Right lobe of liver (tissue), 6 donors: ENCODE data around the gene WDR49. TPM values are rescaled to one million over a fixed set of nuclear protein-coding genes. Genes with fewer than 3 reads are reported as not detected.

Source experiments
- ATAC-seq, 4 donors: fragments of 200-7000 bp; cut with Tn5 transposase; one replicate each; pipeline ENCODE4 v1.9.1; 2020; ENCODE audit warnings: mild to moderate bottlenecking in 4 of 4, moderate library complexity in 4 of 4
- DNase-seq, 3 donors: peaks; one replicate each; pipeline ENCODE4 v3.0.0-alpha.2; 2020
- H3K27ac ChIP-seq, 3 donors: fragments of 200-600 bp; one replicate each; pipeline ENCODE4 v1.8.0; 2022
- H3K27me3 ChIP-seq, 2 donors: fragments of 200-600 bp; one replicate each; pipeline ENCODE4 v1.8.0; 2022
- H3K36me3 ChIP-seq, 4 donors: fragments of 200-600 bp; sonication (generic) in 1 of 4; one replicate each; pipeline versions ENCODE4 v1.5.1 to v1.8.0; 2017 to 2022; ENCODE audit warnings: control low read depth in 1 of 4
- H3K4me1 ChIP-seq, 4 donors: fragments of 200-600 bp; sonication (generic) in 1 of 4; one replicate each; pipeline versions ENCODE4 v1.5.1 to v1.8.0; 2017 to 2022; ENCODE audit warnings: control low read depth in 1 of 4
- H3K4me3 ChIP-seq, 3 donors: fragments of 200-600 bp; one replicate each; pipeline ENCODE4 v1.8.0; 2022
- H3K9me3 ChIP-seq, 4 donors: fragments of 200-600 bp; sonication (generic) in 1 of 4; one replicate each; pipeline versions ENCODE4 v1.5.1 to v1.8.0; 2017 to 2022; ENCODE audit warnings: control low read depth in 1 of 4
- POLR2A ChIP-seq: fragments of 450-650 bp; IDR thresholded peaks from one replicate; pipeline ENCODE4 v1.6.1; 2017; ENCODE audit warnings: antibody characterized with exemption, mild to moderate bottlenecking
- WGBS: methylation state at CpG from one replicate; pipeline ENCODE4 v1.1.6; 2018; ENCODE audit warnings: low coverage, low lambda C conversion rate; ENCODE audit not compliant: insufficient coverage; ENCODE audit errors: missing lambda C conversion rate; 5-methylcytosine and 5-hydroxymethylcytosine counted together
- intact Hi-C, 2 donors: fragments of 100-400 bp; cut with DNase I; formaldehyde crosslinking; loops; one replicate each; pipeline versions ENCODE4 v1.11.2 to v1.14.1; 2022
- total RNA-seq, 6 experiments: library from RNA; depleted of rRNA in 2 of 6; stranded (reverse); fragments of >200 nt in 2 of 6; fragmentation: NEBNext Ultra II Directional in 3 of 6; extraction: Animal tissue kit (Norgen Biotek cat#: 25700) in 3 of 6; gene quantifications; one replicate each; pipeline versions ENCODE4 v1.1.0 to v1.2.4, GENCODE V29; 2016 to 2023
- TF ChIP-seq, protein P1 (sequence below), 4 donors: fragments of 200-600 bp in 3 of 4; fragments of 450-650 bp in 1 of 4; IDR thresholded peaks; one replicate each; pipeline versions ENCODE4 v1.5.1 to v1.8.0; 2016 to 2022; ENCODE audit warnings: antibody characterized with exemption in 4 of 4, mild to moderate bottlenecking in 2 of 4
- donor health status: DM: no; HTN: yes; CAD: no.
- donor health status: DM: no; HTN: no; CAD: no.
- donor health status: DM: no; HTN: no; CAD: no.
- donor health status: DM: no; HTN: yes; CAD: no.
- donor health status: DM: no; HTN: yes; CAD: no.

Gene WDR49
- total RNA-seq, 6 experiments from 2014 or later = 0.16 TPM; not detected in 5

GRCh38 chr3:167451282-167451681 is 202.5 kb downstream of the WDR49 start:
- ATAC-seq (no peak), DNase-seq (no peak)
- intact Hi-C loops = no loop called here
- Histone ChIP-seq H3K9me3 (no peaks in the 10 kb centered on the region), H3K36me3 (no peaks in the 10 kb centered on the region), H3K27ac (no peak overlapping the region), H3K4me1 (no peaks in the 10 kb centered on the region), H3K4me3 (no peak overlapping the region), H3K27me3 (no peaks in the 10 kb centered on the region)
- 40% methylated on average over 1 of the region's 1 CpG for WGBS
- TF ChIP-seq POLR2A = no peak
- TF ChIP-seq, protein P1, sequence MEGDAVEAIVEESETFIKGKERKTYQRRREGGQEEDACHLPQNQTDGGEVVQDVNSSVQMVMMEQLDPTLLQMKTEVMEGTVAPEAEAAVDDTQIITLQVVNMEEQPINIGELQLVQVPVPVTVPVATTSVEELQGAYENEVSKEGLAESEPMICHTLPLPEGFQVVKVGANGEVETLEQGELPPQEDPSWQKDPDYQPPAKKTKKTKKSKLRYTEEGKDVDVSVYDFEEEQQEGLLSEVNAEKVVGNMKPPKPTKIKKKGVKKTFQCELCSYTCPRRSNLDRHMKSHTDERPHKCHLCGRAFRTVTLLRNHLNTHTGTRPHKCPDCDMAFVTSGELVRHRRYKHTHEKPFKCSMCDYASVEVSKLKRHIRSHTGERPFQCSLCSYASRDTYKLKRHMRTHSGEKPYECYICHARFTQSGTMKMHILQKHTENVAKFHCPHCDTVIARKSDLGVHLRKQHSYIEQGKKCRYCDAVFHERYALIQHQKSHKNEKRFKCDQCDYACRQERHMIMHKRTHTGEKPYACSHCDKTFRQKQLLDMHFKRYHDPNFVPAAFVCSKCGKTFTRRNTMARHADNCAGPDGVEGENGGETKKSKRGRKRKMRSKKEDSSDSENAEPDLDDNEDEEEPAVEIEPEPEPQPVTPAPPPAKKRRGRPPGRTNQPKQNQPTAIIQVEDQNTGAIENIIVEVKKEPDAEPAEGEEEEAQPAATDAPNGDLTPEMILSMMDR (IDR thresholded peaks at IDR 0.05) = no peak

GRCh38 chr3:167450675-167451074 is 203.1 kb downstream of the WDR49 start:
- TF ChIP-seq, protein P1 (IDR thresholded peaks at IDR 0.05) = no peak
- TF ChIP-seq POLR2A = no peak
- ATAC-seq (no peak), DNase-seq (no peak)
- no peaks in the 10 kb centered on the region for H3K27me3 ChIP-seq
- H3K4me3 ChIP-seq = no peak overlapping the region
- intact Hi-C loops = no loop called here
- no peaks in the 10 kb centered on the region for H3K9me3 ChIP-seq
- H3K27ac ChIP-seq = no peak overlapping the region
- H3K4me1 ChIP-seq = no peaks in the 10 kb centered on the region
- 68% methylated on average over 1 of the region's 2 CpGs for WGBS
- H3K36me3 ChIP-seq = no peaks in the 10 kb centered on the region

DNA sequence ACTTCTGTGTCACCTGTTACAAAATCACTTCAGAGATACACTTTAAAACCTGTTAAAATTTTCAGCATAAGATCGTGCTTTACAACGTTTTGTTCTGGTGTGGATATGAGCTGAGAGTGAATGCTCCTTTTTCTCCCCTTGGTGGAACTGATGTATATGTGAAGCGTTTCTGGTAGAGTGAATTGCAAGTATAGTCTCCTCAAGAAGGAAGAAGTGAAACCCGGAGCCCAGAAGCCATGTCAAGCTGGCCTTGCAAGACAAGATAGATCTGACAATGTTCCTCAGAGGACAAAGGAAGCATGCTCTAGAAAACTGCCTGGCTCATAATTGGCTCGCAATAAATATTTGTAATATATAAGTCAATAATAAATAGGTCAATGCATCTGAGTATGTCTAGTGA is 203.5 kb downstream of the WDR49 start:
- WGBS = 47% methylated on average over 5 of the region's 5 CpGs
- no peaks in the 10 kb centered on the region for H3K9me3 ChIP-seq
- no peak overlapping the region for H3K27ac ChIP-seq
- H3K4me1 ChIP-seq = no peaks in the 10 kb centered on the region
- TF ChIP-seq, protein P1 (IDR thresholded peaks at IDR 0.05) = no peak
- TF ChIP-seq POLR2A = no peak
- H3K4me3 ChIP-seq = no peak overlapping the region
- no peak for ATAC-seq
- H3K27me3 ChIP-seq = no peaks in the 10 kb centered on the region
- H3K36me3 ChIP-seq = no peaks in the 10 kb centered on the region
- DNase-seq = no peak
- intact Hi-C loops = no loop called here

DNA sequence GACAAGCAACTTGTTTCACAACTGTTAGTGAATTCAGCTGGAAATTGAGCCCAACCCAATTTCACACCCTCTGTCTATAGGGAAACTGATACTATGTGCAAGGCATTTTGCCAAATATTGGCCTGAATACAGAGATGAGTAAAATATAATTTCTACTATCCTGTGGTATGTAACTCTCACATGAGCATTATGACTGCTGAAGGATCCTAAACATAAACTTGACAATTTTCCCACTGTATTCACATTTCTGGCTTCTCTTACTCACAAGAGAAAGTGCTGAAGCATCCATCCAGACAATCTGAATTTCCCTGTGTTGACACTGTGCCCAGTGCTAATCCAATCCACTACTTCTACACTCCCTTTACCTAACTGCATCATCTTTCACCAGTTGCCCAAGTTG is 208.3 kb downstream of the WDR49 start:
- H3K27ac ChIP-seq = no peak overlapping the region
- no peaks in the 10 kb centered on the region for H3K4me1 ChIP-seq
- no peak for TF ChIP-seq POLR2A
- TF ChIP-seq, protein P1 (IDR thresholded peaks at IDR 0.05) = no peak
- no peaks in the 10 kb centered on the region for H3K27me3 ChIP-seq
- DNase-seq (no peak), ATAC-seq (no peak)
- no peaks in the 10 kb centered on the region for H3K9me3 ChIP-seq
- intact Hi-C loops = no loop called here
- H3K36me3 ChIP-seq = no peaks in the 10 kb centered on the region
- no peak overlapping the region for H3K4me3 ChIP-seq

DNA sequence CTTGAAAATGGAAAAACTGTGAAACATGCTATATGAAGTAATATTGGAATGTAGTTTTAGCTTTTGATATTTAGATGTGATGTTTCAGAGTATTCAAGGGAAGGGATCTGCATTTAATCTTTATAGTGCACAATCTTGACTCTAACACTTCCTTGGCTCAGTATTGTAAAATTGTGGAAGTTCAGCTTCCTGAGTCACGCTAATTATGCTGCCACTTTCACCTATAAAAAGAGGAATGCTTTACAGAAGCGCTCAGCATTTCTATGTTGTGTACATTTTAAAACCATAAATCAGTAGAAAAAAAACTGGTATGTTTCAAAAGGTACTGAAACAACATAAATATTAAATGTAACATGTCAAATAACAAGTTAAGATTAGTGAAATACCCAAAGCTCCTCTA is 212.5 kb downstream of the WDR49 start:
- H3K4me1 ChIP-seq = no peaks in the 10 kb centered on the region
- H3K9me3 ChIP-seq = no peaks in the 10 kb centered on the region
- 33% methylated on average over 2 of the region's 2 CpGs for WGBS
- intact Hi-C loops = no loop called here
- TF ChIP-seq POLR2A = no peak
- TF ChIP-seq, protein P1 (IDR thresholded peaks at IDR 0.05) = no peak
- H3K36me3 ChIP-seq = no peaks in the 10 kb centered on the region
- DNase-seq = no peak
- H3K4me3 ChIP-seq = no peak overlapping the region
- H3K27me3 ChIP-seq = no peaks in the 10 kb centered on the region
- ATAC-seq = no peak
- no peak overlapping the region for H3K27ac ChIP-seq
